Tongue (tissue), 2 donors: ENCODE results near the gene TMEM141. TPM values are rescaled to one million over a fixed set of nuclear protein-coding genes. Genes with fewer than 3 reads are reported as not detected.
A peak's percentile ranks its signal among the peaks of the same experiment; 100 is the strongest.
"Not testable (repeated sequence)": the region's sequence is repeated elsewhere in the genome, so short reads cannot be mapped to it uniquely, and the experiment has no call there.

Experiments
- DNase-seq: peaks from one replicate; pipeline ENCODE4 v3.0.0-alpha.2; 2015
- total RNA-seq: library from RNA; depleted of rRNA; stranded (reverse); fragments of >200 nt; gene quantifications from one replicate; pipeline ENCODE4 v1.2.3, GENCODE V29; 2014

The TMEM141 gene
- total RNA-seq, 1 donor from 2014 or later: 50.2 TPM

DNA sequence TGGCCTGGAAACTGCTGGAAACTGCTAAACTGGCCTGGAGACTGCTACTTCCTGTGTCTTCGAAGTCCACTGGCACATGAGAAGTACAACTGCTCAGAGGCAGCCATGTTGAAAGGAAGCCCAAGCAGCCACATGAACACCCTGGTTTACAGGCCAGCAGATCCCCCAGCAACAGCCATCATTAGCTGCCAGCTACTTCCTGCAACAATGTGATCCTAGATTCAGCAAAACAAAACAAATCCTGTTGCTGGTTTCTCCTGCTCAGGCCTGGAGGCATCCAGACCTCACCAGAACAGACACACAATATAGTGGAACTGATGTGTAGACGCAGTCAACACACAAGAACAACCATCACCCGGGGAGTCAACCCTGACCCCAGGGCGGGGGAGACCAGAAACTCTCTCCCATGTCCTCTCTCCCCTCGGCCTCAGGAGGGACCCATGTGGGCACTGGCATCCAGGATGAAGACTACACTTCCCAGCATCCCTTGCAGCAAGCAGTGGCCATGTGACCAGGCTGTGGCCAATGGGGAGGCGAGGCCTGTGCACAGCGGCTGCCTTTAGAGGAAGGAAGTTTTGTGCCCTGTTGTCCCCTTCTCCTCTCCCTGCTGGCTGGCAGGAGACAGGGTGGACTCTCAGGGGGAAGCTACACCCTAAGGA is 17.6 kb upstream of the TMEM141 start:
- DNase-seq: no peak

- no peak for DNase-seq
Observed at GRCh38 chr9:136774416-136775045, 16.6 kb upstream of the TMEM141 start.

DNA sequence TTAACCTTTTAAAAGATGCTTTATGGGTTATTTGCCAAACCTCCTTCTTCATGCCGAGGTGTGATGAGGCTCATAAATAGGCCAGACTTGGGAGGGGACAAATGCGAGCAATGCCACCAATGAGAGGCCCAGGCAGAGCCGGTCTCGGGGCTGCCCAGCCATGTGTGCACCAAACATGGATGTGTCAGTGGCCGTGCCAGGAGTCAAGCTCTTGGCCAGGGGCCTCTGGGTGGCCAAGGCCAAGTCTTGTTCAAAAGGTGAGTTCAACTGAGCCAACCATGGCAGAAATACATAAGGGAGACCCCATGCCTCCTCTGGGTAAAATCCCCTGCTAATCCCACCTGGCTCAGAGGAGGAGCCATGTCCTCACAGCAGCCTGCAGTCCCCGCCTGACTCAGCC is 16.0 kb upstream of the TMEM141 start:
- no peak for DNase-seq

DNA sequence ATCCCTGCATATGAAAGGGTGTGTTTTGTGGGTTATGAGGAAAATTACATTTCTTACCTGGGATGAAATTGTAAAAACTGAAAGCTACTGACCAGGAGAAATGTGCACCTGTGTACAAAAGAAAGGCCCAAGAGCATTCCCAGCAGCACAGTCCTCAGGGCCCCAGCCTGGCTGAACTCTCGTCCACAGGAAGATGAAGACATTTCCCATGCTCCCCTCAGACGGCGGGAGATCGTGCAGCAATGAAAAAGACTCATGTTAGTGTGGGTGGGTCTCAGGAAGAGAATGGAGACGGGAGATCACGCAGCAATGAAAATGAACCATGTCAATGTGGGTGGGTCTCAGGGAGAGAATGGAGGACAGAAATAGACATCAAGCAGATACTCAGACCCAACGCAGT is 14.2 kb upstream of the TMEM141 start:
- no peak for DNase-seq

GRCh38 chr9:136777359-136777758 is 13.8 kb upstream of the TMEM141 start:
- no peak for DNase-seq

GRCh38 chr9:136779808-136780207 is 11.3 kb upstream of the TMEM141 start:
- DNase-seq: no peak

DNA sequence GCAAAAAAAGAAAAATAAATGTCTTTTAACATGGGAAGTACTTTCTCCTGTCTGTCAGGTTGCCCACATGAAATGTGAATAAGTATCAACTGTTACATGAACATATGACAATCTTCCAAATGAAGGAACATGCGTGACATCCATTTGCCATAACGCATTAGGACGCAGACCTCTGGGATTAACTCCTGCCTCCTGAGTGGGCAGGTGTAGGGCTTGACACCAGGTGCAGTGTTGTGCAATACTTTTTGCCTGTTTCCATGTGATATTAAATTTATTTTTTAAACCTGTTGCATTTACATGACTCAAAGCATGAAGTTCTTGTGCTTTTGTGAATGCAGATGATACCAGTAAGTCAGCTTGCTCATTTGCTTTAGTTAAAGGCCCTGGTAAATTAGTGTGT is 8.7 kb upstream of the TMEM141 start:
- no peak for DNase-seq

- no peak for DNase-seq
Observed at GRCh38 chr9:136784249-136784996, 6.7 kb upstream of the TMEM141 start.

DNA sequence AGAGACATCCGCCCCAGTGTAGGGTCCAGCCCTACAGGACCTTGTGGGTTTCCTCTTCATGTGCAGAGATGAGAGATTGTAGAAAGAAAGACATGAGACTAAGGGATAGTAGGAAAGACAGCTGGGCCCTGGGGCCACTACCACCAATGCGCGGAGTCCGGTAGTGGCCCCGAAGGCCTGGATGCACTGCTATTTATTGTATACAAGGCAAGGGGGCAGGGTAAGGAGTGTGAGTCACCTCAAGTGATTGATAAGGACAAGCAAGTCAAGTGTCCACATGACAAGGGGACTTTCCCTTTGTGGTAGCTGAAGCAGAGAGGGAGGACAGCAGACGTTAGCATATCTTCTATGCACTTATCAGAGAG is 6.2 kb upstream of the TMEM141 start:
- DNase-seq: no peak

GRCh38 chr9:136785565-136786355 is 5.4 kb upstream of the TMEM141 start:
- DNase-seq: not testable (repeated sequence)

- DNase-seq: no peak
Observed at GRCh38 chr9:136786451-136786850, 4.7 kb upstream of the TMEM141 start.

DNA sequence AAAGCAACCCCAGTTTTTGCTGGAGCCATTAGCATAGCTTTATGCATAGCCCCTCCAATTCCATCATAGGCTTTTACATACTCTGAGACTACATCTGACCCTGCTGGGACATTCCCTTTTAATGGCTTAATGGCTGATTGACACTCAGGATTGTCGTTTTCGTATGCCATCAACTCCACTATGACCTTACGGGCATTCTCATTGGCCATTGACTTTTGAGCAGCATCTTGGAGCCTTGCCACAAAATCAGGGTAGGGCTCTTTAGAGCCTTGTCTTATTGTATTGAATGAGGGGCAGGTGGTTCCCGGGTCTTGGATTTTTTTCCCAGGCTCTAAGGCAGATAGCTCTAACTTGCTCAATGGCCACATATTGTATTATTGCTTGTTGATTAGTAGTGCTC is 4.2 kb upstream of the TMEM141 start:
- DNase-seq: not testable (repeated sequence)

DNA sequence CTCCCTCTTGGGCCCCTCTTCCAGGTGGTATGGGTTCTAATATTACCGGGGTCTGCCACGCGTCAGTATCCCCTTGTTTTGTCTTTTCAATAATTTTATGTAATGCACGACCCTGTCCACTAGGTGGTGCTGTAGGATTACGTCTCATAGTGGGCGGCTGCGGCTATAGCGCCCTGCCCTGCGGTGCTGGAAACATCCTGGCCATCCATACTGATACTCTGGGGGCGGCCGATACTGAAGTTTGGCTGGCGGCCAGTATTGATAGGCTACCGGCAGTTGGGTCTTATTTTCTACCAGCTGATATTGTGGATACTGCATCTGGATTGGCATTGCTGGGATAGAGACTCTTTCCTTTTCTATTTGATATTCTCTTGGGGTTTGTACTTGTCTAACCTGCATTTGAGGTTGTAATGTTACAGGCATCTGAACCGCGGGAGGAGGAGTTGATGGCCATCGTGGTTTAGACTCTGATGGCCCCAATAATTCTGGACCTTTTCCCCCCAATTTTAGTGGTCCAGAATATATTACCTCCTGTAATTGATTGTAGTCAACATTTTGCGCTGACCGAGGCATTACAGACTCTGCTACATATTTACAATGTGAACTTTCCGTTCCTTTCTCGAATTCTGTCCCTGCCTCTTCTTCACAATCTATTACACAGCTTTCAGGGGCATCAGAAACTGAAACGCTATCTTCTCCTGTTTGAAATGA is 3.3 kb upstream of the TMEM141 start:
- peak; percentile 89 for DNase-seq

DNA sequence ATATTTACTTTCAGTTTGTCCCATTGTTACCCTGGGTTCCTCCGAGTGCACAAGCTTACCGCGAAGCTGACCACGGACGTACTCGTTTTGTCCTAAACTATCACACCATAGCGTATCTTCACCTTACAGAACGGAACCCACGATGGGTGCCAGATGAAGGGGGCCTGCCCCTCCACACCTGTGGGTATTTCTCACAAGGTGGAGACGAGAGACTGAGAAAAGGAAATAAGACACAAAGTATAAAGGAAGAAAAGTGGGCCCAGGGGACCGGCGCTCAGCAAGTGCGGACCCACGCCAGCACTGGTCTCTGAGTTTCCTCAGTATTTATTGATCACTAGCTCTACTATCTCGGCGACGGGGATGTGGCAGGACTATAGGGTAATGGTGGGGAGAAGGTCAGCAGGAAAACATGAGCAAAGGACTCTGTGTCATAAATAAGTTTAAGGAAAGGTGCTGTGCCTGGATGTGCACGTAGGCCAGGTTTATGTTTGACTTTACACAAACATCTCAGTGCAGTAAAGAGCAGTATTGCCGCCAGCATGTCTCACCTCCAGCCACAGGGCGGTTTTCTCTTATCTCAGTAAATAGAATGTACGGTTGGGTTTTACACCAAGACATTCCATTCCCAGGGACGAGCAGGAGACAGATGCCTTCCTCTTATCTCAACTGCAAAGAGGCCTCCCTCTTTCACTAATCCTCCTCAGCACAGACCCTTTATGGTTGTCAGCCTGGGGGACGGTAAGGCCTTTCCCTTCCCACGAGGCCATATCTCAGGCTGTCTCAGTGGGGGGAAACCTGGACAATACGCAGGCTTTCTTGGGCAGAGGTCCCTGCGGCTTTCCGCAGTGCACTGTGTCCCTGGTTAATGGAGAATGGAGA is 2.3 kb upstream of the TMEM141 start:
- DNase-seq: not testable (repeated sequence)

DNA sequence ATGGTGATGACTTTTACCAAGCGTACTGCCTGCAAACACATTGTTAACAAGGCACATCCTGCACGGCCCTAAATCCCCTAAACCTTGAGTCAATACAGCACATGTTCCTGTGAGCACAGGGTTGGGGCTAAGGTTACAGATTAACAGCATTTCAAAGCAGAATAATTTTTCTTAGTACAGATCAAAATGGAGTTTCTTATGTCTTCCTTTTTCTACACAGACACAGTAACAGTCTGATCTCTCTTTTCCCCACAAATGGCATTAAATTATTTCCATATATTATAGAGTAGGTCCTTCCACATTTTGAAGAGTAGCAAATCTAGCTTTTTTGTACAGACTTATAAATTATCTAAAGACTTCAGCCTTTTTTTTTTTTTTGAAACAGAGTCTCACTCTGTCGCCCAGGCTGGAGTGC is 1.6 kb upstream of the TMEM141 start:
- no peak for DNase-seq

- no peak for DNase-seq
Observed at GRCh38 chr9:136791516-136792276, 552 bp downstream of the TMEM141 start.

DNA sequence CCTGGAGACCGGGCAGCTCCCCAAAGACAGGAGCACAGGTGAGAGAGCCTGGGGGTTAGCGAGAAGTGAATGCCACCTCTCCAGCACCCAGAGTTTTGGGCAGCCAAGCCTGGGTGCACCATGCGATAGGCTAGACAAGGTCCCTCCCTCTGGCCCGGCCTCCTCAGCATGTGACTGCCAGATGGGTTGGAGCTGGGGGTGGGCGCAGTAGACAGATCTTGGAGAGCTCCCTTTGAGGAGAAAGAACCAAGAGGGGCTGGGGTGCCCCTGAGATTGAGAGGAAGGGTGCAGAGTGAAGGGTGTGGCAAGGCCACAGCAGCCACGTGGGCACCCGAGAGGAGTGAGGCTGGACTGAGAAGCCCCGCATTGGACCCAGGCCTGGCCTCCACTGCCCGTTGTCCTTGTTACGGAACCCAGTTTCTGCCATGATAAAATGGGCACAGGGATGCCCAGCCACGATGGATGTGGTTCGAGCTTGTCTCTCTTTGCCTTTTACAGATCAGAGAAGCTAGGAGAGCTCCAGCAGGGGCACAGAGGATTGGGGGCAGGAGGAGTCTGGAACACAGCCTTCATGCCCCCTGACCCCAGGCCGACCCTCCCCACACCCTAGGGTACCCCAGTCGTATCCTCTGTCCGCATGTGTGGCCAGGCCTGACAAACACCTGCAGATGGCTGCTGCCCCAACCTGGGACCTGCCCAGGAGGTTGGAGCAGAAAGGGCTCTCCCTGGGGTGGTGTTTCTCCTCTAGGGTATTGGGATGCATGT is 1.4 kb downstream of the TMEM141 start:
- DNase-seq: no peak

GRCh38 chr9:136793086-136793946 is 2.2 kb downstream of the TMEM141 start:
- DNase-seq: no peak
